ENCODE measurements around the gene C3orf18. TPM values are rescaled to one million over a fixed set of nuclear protein-coding genes. Genes with fewer than 3 reads are reported as not detected.

C3orf18 gene
- total and polyA plus RNA-seq, 12 donors = 6.6 to 44.3 (median 14.7) TPM

- H3K9me3 ChIP-seq (replicated peaks in 1 of 3) = no peaks in the 10 kb centered on the region
- intact Hi-C loops (cut with DNase I) = no loop called here
- H3K4me3 ChIP-seq = no peak overlapping the region
- whole genome bisulfite sequencing, 4 donors = 71 to 85% (median 79%) methylated on average over 5 of the region's 5 CpGs
- no peaks in the 10 kb centered on the region for H3K27me3 ChIP-seq
- H3K27ac ChIP-seq = no peak overlapping the region
- no peaks in the 10 kb centered on the region for H3K36me3 ChIP-seq (replicated peaks in 1 of 2)
- no peaks in the 10 kb centered on the region for H3K4me1 ChIP-seq (replicated peaks in 1 of 2)
- TF ChIP-seq CTCF (IDR thresholded peaks at IDR 0.05) (no peak), POLR2A (IDR thresholded peaks at IDR 0.05) (no peak)
- DNase-seq = no peak
Observed at GRCh38 chr3:50524746-50525145, 42.8 kb downstream of the C3orf18 start.

GRCh38 chr3:50523279-50523811 is 44.2 kb downstream of the C3orf18 start:
- Histone ChIP-seq H3K36me3 (replicated peaks in 1 of 2) (no peaks in the 10 kb centered on the region), H3K4me1 (replicated peaks in 1 of 2) (no peaks in the 10 kb centered on the region), H3K9me3 (replicated peaks in 1 of 3) (no peaks in the 10 kb centered on the region), H3K27me3 (peaks cover 2% of the 10 kb centered on the region), H3K4me3 (no peak overlapping the region), H3K27ac (no peak overlapping the region)
- 53 to 74% (median 72%) methylated on average over 5 to 9 of the region's 9 CpGs for WGBS, 4 donors
- TF ChIP-seq POLR2A (IDR thresholded peaks at IDR 0.05) = no peak
- no peak for TF ChIP-seq CTCF (IDR thresholded peaks at IDR 0.05)
- intact Hi-C loops (cut with DNase I) = no loop called here
- no peak for DNase-seq

- DNase-seq = no peak
- intact Hi-C loops (cut with DNase I) = no loop called here
- 77 to 83% (median 80%) methylated on average over 5 of the region's 5 CpGs for WGBS, 4 donors
- H3K36me3 ChIP-seq (replicated peaks in 1 of 2) = no peaks in the 10 kb centered on the region
- no peak overlapping the region for H3K4me3 ChIP-seq
- H3K27ac ChIP-seq = no peak overlapping the region
- H3K27me3 ChIP-seq = peaks cover 2% of the 10 kb centered on the region
- TF ChIP-seq POLR2A (IDR thresholded peaks at IDR 0.05) (no peak), CTCF (IDR thresholded peaks at IDR 0.05) (no peak)
- no peaks in the 10 kb centered on the region for H3K9me3 ChIP-seq (replicated peaks in 1 of 3)
- H3K4me1 ChIP-seq (replicated peaks in 1 of 2) = no peaks in the 10 kb centered on the region
Observed at GRCh38 chr3:50521572-50521971, 46.0 kb downstream of the C3orf18 start.

- Histone ChIP-seq H3K4me3 (no peak overlapping the region), H3K9me3 (replicated peaks in 1 of 3) (no peaks in the 10 kb centered on the region), H3K27ac (no peak overlapping the region), H3K27me3 (peaks cover 2% of the 10 kb centered on the region), H3K36me3 (replicated peaks in 1 of 2) (no peaks in the 10 kb centered on the region), H3K4me1 (replicated peaks in 1 of 2) (no peaks in the 10 kb centered on the region)
- intact Hi-C loops (cut with DNase I) = no loop called here
- TF ChIP-seq CTCF (IDR thresholded peaks at IDR 0.05) (no peak), POLR2A (IDR thresholded peaks at IDR 0.05) (no peak)
- WGBS, 4 donors = 62 to 77% (median 71%) methylated on average over 3 of the region's 3 CpGs
- no peak for DNase-seq
Observed at GRCh38 chr3:50520849-50521248, 46.7 kb downstream of the C3orf18 start.

All from adrenal gland (tissue), 12 donors.